ENCODE measurements around the gene HMGXB4.

DNA sequence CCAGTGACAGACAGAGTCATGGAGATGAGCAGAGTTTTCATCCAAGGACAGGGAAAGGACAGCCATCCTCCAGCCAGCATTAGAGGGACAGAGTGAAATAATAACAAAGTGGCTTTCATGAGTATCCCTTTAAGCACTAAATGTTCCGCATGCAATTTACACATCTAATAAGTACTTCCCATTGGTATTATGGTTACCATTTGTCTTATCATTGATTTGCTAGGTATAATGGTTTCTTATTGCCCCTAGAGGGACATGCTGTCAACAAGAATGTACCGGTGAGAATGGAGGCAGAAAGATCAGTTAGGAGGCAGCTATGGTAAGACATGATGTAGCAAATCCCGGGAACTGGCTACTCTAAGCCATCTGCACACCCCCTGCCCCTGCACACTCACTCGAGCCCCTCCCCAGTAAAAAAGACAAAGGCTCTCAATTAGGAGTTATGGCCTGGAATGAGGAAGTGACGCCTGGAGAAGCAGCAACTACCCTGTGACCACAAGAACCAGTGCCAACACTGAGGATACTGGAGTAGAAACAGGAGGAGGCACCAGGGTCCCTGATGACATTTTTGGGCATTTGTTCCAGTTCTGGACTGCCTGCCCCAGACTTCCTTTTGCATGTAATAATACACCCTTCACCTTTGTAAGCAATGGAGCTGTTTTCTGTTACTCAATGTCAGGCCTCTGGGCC lies 30.2 kb upstream of the HMGXB4 start:
- TF ChIP-seq, protein P1, sequence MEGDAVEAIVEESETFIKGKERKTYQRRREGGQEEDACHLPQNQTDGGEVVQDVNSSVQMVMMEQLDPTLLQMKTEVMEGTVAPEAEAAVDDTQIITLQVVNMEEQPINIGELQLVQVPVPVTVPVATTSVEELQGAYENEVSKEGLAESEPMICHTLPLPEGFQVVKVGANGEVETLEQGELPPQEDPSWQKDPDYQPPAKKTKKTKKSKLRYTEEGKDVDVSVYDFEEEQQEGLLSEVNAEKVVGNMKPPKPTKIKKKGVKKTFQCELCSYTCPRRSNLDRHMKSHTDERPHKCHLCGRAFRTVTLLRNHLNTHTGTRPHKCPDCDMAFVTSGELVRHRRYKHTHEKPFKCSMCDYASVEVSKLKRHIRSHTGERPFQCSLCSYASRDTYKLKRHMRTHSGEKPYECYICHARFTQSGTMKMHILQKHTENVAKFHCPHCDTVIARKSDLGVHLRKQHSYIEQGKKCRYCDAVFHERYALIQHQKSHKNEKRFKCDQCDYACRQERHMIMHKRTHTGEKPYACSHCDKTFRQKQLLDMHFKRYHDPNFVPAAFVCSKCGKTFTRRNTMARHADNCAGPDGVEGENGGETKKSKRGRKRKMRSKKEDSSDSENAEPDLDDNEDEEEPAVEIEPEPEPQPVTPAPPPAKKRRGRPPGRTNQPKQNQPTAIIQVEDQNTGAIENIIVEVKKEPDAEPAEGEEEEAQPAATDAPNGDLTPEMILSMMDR (IDR thresholded peaks at IDR 0.05; ENCODE audit: insufficient read depth, low read depth, low read length): no peak
- TF ChIP-seq EZH2 (IDR thresholded peaks at IDR 0.05; ENCODE audit: insufficient read depth, low read length): no peak
